Heart left ventricle (tissue), 13 donors: ENCODE data around the gene KCP.

Experiments
- CTCF ChIP-seq, 12 donors: fragments of 200-600 bp; sonication (generic) in 4 of 12; IDR thresholded peaks; one replicate each; pipeline versions ENCODE4 v1.5.0 to v1.8.0; 2018 to 2022; ENCODE audit warnings: antibody characterized with exemption in 12 of 12, mild to moderate bottlenecking in 5 of 12
- POLR2A ChIP-seq, 2 donors: fragments of 450-650 bp; IDR thresholded peaks; one replicate each; pipeline ENCODE4 v1.6.1; 2017; ENCODE audit warnings: antibody characterized with exemption in 2 of 2, mild to moderate bottlenecking in 2 of 2, moderate library complexity in 2 of 2
- donor health status: ischemic (EF 13 %, LVEDD 7.1; RV severe dilation, severe dysfunction).
- donor health status: DM: no; HTN: yes; CAD: no.
- donor health status: DM: no; HTN: no; CAD: no.
- donor health status: ischemic (EF 25% LVEDD 6.9; RV normal size, moderate dysfunction).
- donor health status: ischemic (EF 25% LVEDD 5.7; RV mildly dilated, moderate dysfunction).
- donor health status: ischemic (EF 35%, LVEDD 5.7; RV mildly dilated, moderate dysfunction).
- donor health status: nonischemic (EF 11% LVEDD 7.7; RV severe dilation, severe dysfunction).
- donor health status: DM: yes; HTN: yes; CAD: no.
- donor health status: PGD.
- donor health status: ischemic (EF 29% LVEDD 5.4; RV normal size, mild dysfunction).
- donor health status: nonischemic (EF 23%, LVEDD 6.1; RV moderate dilation, normal function).

DNA sequence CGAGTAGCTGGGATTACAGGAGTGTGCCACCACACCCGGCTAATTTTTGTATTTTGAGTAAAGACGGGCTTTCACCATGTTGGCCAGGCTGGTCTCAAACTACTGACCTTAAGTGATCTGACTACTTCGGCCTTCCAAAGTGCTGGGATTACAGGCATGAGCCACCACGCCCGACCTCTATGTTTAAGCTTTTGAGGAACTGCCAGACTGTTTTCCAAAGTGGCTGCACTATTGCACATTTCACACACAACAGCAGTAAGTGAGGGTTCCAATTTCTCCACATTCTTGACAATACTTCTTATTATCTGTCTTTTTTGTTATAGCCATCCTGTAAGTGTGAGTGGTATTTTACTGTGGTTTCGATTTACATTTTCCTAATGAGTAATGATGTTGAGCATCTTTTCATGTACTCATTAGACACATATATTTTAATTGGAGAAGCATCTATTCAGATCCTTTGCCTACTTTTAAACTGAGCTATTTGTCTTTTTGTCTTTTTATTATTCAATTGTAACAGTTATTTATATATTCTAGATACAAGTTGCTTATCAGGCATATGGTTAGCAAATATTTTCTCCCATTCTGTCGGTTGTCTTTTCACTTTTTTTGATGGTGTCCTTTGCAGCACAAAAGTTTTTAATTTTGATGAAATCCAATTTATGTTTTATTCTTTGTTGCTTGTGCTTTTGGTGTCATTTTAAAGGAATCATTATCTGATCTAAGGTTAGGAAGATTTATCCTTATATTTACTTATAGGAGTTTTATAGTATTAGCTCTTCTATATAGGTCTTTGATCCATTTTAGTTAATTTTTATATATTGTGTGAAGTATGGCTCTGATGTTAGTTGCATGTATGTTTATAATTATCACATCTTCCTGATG, 14.4 kb upstream of the KCP start:
- no peak for TF ChIP-seq CTCF (IDR thresholded peaks at IDR 0.05)
- TF ChIP-seq POLR2A (IDR thresholded peaks at IDR 0.05): no peak
